Measurements from ENCODE around the gene TBATA. TPM values are rescaled to one million over a fixed set of nuclear protein-coding genes. Genes with fewer than 3 reads are reported as not detected.
A peak's percentile ranks its signal among the peaks of the same experiment; 100 is the strongest.

The TBATA gene
- total RNA-seq, 1 donor from 2014 or later = not detected

DNA sequence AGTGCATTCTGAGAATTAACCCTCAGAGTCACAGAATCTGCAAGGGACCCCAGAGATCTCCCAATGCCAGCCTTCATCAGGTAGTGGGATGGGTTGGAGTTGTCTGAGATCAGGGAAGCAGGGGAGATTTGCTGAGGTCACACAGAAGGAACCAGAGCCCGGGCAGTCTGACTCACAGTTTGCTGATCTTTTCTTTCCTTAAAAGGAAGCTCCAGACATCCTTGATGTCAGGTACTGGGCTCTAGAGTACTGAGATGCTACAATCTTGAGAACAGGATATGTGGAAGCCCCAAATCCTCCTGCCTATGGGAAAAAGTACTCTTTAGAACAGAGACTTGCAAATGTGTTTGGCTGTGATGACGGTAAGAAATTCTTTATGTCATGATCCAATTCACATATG, 706 bp downstream of the TBATA start:
- Histone ChIP-seq H3K27ac (no peak overlapping the region), H3K4me1 (no peaks in the 10 kb centered on the region), H3K27me3 (no peaks in the 10 kb centered on the region), H3K9me3 (no peaks in the 10 kb centered on the region), H3K36me3 (no peaks in the 10 kb centered on the region), H3K4me3 (no peak overlapping the region)
- peak in 1 of 2 donors; percentile 11 for DNase-seq (ENCODE audit: low spot score in 2 of 2)
- intact Hi-C loops (cut with DNase I) = no loop called here
- TF ChIP-seq CTCF (IDR thresholded peaks at IDR 0.05) = no peak

- no peaks in the 10 kb centered on the region for H3K9me3 ChIP-seq
- H3K4me3 ChIP-seq = no peak overlapping the region
- no peak overlapping the region for H3K27ac ChIP-seq
- TF ChIP-seq CTCF (IDR thresholded peaks at IDR 0.05) = no peak
- DNase-seq (ENCODE audit: low spot score in 2 of 2) = peak in 1 of 2 donors; percentile 27
- no peaks in the 10 kb centered on the region for H3K36me3 ChIP-seq
- intact Hi-C loops (cut with DNase I) = no loop called here
- H3K4me1 ChIP-seq = no peaks in the 10 kb centered on the region
- H3K27me3 ChIP-seq = no peaks in the 10 kb centered on the region
Measured at GRCh38 chr10:70784016-70784415, 1.2 kb downstream of the TBATA start.

DNA sequence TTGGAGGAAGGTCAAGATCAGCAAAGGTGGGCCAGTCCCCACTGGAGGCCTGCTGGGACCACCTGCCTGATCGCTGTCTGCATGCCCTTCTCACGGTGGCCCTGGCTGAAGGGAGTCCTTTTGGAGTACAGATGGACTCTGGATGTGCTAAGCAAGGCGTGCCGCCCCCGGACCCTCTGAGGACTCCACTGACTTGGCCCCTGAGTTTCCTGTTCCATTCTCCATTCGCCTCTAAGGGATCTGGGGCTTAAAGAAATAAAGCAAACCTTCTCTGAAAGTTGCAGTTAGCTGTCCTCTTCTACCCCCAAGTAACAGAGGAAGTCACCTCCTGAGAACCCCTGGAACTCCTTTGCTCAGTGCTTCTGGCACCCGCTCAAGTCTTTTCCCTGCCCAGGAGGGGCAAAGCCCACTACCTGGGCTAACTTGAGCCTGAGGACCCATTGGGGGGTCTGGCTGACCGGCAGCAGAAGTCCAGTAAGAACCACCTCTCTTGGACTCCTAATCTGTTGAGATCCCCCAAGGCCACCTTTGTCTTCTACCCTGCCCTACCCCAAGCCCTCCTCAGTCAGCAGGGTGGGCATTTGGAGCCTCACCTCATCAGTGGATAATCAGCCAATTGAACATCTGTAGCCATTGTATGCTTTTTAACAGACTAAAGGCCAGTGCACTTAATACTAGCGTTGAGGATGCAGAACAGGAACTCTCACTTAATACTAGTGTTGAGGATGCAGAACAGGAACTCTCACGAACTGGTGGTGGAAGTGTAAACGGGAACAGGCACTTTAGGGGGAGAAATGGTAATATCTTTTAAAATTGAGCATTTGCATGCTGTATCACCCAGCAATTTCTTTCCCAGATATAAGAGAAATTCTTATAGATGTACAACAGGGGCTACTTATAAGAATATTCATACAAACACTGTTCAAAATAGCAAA, 2.2 kb downstream of the TBATA start:
- TF ChIP-seq CTCF (IDR thresholded peaks at IDR 0.05) = no peak
- intact Hi-C loops (cut with DNase I) = no loop called here
- Histone ChIP-seq H3K36me3 (no peaks in the 10 kb centered on the region), H3K27me3 (no peaks in the 10 kb centered on the region), H3K4me3 (no peak overlapping the region), H3K9me3 (no peaks in the 10 kb centered on the region), H3K27ac (no peak overlapping the region), H3K4me1 (no peaks in the 10 kb centered on the region)
- peak in 1 of 2 donors; percentile 28 for DNase-seq (ENCODE audit: low spot score in 2 of 2)

DNA sequence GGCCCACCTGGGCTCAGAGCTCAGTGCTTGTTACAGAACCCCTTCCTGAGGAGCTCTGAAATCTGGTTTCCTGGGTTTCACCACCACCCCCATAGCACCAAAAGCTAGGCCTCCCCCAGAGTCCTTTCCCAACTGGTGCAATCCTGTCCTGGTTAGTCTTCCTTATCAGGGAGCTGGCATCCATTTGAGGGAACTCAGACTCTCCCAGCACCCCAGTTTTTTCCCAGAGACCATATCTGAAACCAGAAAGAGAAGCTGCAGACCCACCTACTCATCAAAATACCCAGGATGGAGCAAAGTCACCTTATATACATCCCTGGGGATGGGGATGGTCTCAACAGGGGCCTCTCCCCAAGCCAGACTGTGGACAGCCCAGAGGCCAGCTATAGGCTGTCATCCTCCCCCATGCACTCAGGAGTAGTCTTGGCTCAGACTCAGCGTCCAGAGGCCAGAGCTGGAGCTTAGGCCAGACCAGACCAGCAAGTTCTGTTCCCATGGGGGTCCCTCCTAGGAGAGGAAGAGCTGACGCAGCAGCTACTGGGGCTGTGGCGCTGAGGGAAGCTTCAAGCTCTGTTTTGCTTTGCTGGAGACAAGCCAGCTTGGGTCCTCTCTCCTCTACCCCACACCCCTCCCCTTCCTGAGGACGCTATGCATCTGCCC, 3.0 kb downstream of the TBATA start:
- intact Hi-C loops (cut with DNase I) = no loop called here
- Histone ChIP-seq H3K4me1 (no peaks in the 10 kb centered on the region), H3K36me3 (no peaks in the 10 kb centered on the region), H3K27me3 (no peaks in the 10 kb centered on the region), H3K4me3 (no peak overlapping the region), H3K27ac (no peak overlapping the region), H3K9me3 (no peaks in the 10 kb centered on the region)
- DNase-seq (ENCODE audit: low spot score in 2 of 2) = peak in 1 of 2 donors; percentile 5
- no peak for TF ChIP-seq CTCF (IDR thresholded peaks at IDR 0.05)

GRCh38 chr10:70781461-70782051, 3.6 kb downstream of the TBATA start:
- Histone ChIP-seq H3K9me3 (no peaks in the 10 kb centered on the region), H3K4me1 (no peaks in the 10 kb centered on the region), H3K36me3 (no peaks in the 10 kb centered on the region), H3K27ac (no peak overlapping the region), H3K27me3 (no peaks in the 10 kb centered on the region), H3K4me3 (no peak overlapping the region)
- intact Hi-C loops (cut with DNase I) = no loop called here
- DNase-seq (ENCODE audit: low spot score in 2 of 2) = peak in 1 of 2 donors; percentile 39
- TF ChIP-seq CTCF (IDR thresholded peaks at IDR 0.05) = no peak
